Right lobe of liver (tissue), 6 donors: ENCODE data around the gene PRG2. TPM values are rescaled to one million over a fixed set of nuclear protein-coding genes. Genes with fewer than 3 reads are reported as not detected.

Experiments
- ATAC-seq, 4 donors: fragments of 200-7000 bp; cut with Tn5 transposase; one replicate each; pipeline ENCODE4 v1.9.1; 2020; ENCODE audit warnings: mild to moderate bottlenecking in 4 of 4, moderate library complexity in 4 of 4
- DNase-seq, 3 donors: peaks; one replicate each; pipeline ENCODE4 v3.0.0-alpha.2; 2020
- H3K27ac ChIP-seq, 3 donors: fragments of 200-600 bp; one replicate each; pipeline ENCODE4 v1.8.0; 2022
- H3K27me3 ChIP-seq, 2 donors: fragments of 200-600 bp; one replicate each; pipeline ENCODE4 v1.8.0; 2022
- H3K36me3 ChIP-seq, 4 donors: fragments of 200-600 bp; sonication (generic) in 1 of 4; one replicate each; pipeline versions ENCODE4 v1.5.1 to v1.8.0; 2017 to 2022; ENCODE audit warnings: control low read depth in 1 of 4
- H3K4me1 ChIP-seq, 4 donors: fragments of 200-600 bp; sonication (generic) in 1 of 4; one replicate each; pipeline versions ENCODE4 v1.5.1 to v1.8.0; 2017 to 2022; ENCODE audit warnings: control low read depth in 1 of 4
- H3K4me3 ChIP-seq, 3 donors: fragments of 200-600 bp; one replicate each; pipeline ENCODE4 v1.8.0; 2022
- H3K9me3 ChIP-seq, 4 donors: fragments of 200-600 bp; sonication (generic) in 1 of 4; one replicate each; pipeline versions ENCODE4 v1.5.1 to v1.8.0; 2017 to 2022; ENCODE audit warnings: control low read depth in 1 of 4
- POLR2A ChIP-seq: fragments of 450-650 bp; IDR thresholded peaks from one replicate; pipeline ENCODE4 v1.6.1; 2017; ENCODE audit warnings: antibody characterized with exemption, mild to moderate bottlenecking
- WGBS: methylation state at CpG from one replicate; pipeline ENCODE4 v1.1.6; 2018; ENCODE audit warnings: low coverage, low lambda C conversion rate; ENCODE audit not compliant: insufficient coverage; ENCODE audit errors: missing lambda C conversion rate; 5-methylcytosine and 5-hydroxymethylcytosine counted together
- intact Hi-C, 2 donors: fragments of 100-400 bp; cut with DNase I; formaldehyde crosslinking; loops; one replicate each; pipeline versions ENCODE4 v1.11.2 to v1.14.1; 2022
- total RNA-seq, 6 experiments: library from RNA; depleted of rRNA in 2 of 6; stranded (reverse); fragments of >200 nt in 2 of 6; fragmentation: NEBNext Ultra II Directional in 3 of 6; extraction: Animal tissue kit (Norgen Biotek cat#: 25700) in 3 of 6; gene quantifications; one replicate each; pipeline versions ENCODE4 v1.1.0 to v1.2.4, GENCODE V29; 2016 to 2023
- TF ChIP-seq, protein P1 (sequence below), 4 donors: fragments of 200-600 bp in 3 of 4; fragments of 450-650 bp in 1 of 4; IDR thresholded peaks; one replicate each; pipeline versions ENCODE4 v1.5.1 to v1.8.0; 2016 to 2022; ENCODE audit warnings: antibody characterized with exemption in 4 of 4, mild to moderate bottlenecking in 2 of 4
- donor health status: DM: no; HTN: yes; CAD: no.
- donor health status: DM: no; HTN: no; CAD: no.
- donor health status: DM: no; HTN: no; CAD: no.
- donor health status: DM: no; HTN: yes; CAD: no.
- donor health status: DM: no; HTN: yes; CAD: no.

The PRG2 gene
- total RNA-seq, 6 experiments from 2014 or later: 0.39 to 1.2 (median 0.86) TPM; not detected in 2

DNA sequence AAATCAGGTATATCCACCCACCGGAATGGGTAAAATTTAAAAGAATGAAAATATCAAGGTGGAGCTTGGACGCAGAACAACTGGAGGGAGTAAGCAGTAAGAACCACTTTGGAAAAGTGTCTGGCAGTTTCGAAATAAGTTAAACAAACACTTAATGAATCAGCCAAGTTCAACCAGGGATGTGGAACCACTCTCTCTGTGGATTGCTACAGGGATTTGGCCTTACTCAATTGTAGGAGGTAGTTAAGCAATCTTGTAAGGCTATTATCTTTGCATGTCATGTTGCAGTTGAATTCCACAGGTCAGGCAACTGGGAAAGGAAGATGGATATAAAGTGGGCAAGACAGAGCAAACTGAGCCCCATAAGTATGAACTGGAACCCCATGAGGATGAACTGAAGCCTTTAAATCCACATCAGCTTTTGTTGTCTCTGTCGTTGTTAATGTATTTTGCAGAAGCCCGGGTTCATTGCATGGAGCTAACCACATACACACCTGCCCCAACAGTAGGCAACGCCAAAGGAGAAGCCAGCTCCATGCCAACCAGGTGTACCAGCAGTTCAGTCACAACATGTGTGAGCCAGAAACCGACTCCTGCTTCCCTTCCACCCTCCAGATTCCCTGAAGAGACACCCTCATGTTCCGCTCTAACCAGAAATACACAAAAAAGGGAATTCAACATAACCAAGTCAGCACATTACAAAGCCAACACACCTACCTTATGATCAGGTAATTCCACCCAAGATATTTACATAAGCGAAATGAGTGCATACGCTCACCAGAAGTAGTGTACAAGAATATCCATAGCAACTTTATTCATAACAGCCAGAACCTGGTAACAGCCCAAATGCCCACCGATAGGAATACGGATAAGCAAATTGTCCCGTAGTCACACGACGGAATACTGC lies 44.4 kb upstream of the PRG2 start:
- 46% methylated on average over 13 of the region's 15 CpGs for WGBS
- Histone ChIP-seq H3K9me3 (no peaks in the 10 kb centered on the region), H3K4me1 (peaks cover 0 to 62% (median 20%) of the 10 kb centered on the region in 4 donors), H3K36me3 (no peaks in the 10 kb centered on the region), H3K4me3 (no peak overlapping the region), H3K27ac (peak overlapping the region; percentile 45 to 83 (median 66)), H3K27me3 (no peaks in the 10 kb centered on the region)
- TF ChIP-seq POLR2A: no peak
- TF ChIP-seq, protein P1, sequence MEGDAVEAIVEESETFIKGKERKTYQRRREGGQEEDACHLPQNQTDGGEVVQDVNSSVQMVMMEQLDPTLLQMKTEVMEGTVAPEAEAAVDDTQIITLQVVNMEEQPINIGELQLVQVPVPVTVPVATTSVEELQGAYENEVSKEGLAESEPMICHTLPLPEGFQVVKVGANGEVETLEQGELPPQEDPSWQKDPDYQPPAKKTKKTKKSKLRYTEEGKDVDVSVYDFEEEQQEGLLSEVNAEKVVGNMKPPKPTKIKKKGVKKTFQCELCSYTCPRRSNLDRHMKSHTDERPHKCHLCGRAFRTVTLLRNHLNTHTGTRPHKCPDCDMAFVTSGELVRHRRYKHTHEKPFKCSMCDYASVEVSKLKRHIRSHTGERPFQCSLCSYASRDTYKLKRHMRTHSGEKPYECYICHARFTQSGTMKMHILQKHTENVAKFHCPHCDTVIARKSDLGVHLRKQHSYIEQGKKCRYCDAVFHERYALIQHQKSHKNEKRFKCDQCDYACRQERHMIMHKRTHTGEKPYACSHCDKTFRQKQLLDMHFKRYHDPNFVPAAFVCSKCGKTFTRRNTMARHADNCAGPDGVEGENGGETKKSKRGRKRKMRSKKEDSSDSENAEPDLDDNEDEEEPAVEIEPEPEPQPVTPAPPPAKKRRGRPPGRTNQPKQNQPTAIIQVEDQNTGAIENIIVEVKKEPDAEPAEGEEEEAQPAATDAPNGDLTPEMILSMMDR (IDR thresholded peaks at IDR 0.05): no peak
- ATAC-seq: peak; percentile 47 to 75 (median 68)
- peak in 2 of 3 donors; percentile 45 to 63 for DNase-seq
- intact Hi-C loops: no loop called here

DNA sequence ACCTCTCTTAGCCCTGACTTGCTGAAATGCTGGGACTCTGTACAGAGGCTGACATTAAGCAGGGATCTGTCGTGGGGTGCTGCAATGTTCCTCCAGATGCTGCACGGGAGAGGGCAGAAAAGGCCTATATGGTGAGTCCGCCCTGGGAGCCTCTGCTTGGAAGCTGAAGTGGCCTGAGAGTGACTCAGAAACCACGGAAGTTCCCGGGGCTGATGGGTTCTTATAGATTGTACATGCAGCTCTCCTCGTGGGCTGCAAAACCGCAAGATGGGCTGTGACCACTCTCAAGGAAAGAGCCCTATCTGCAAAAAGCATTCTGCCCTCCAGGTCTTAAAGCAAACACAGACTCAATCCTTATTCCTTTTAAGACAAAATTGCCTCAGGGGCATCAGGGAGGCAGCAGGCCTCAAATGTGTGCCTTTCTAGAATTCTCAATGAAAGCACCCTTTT lies 42.3 kb upstream of the PRG2 start:
- Histone ChIP-seq H3K4me1 (peaks cover 0 to 67% (median 23%) of the 10 kb centered on the region in 4 donors), H3K27ac (peak overlapping the region in 1 of 3 donors; percentile 83), H3K27me3 (no peaks in the 10 kb centered on the region), H3K36me3 (no peaks in the 10 kb centered on the region), H3K9me3 (no peaks in the 10 kb centered on the region), H3K4me3 (no peak overlapping the region)
- peak in 1 of 3 donors; percentile 24 for DNase-seq
- intact Hi-C loops: no loop called here
- WGBS: 100% methylated on average over 1 of the region's 7 CpGs
- no peak for TF ChIP-seq POLR2A
- TF ChIP-seq, protein P1 (IDR thresholded peaks at IDR 0.05): no peak
- no peak for ATAC-seq

DNA sequence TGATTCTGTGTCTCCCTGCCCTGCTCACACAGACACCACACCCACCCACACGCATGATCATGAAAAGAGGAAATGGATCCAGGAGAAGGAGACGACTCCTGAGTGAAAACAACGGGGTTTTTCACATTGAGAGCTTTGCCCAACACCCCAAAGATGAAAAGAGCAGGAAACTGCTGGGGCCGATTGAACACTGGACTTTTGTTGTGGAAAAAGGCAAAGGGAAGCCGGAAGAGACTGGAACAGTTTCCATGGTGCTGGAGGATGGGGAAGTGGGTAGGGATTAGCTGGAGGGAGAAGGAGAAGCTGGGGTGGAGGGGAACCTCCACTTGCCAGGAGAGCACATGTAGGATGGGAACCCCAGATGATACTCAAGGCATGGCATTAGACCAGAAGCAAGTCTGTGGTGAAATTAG lies 41.7 kb upstream of the PRG2 start:
- Histone ChIP-seq H3K27ac (peak overlapping the region in 1 of 3 donors; percentile 31), H3K36me3 (no peaks in the 10 kb centered on the region), H3K27me3 (no peaks in the 10 kb centered on the region), H3K4me1 (peaks cover 0 to 67% (median 25%) of the 10 kb centered on the region in 4 donors), H3K4me3 (no peak overlapping the region), H3K9me3 (no peaks in the 10 kb centered on the region)
- DNase-seq: peak in 1 of 3 donors; percentile 1
- WGBS: 51% methylated on average over 5 of the region's 5 CpGs
- ATAC-seq: no peak
- TF ChIP-seq POLR2A: no peak
- TF ChIP-seq, protein P1 (IDR thresholded peaks at IDR 0.05): no peak
- intact Hi-C loops: no loop called here

DNA sequence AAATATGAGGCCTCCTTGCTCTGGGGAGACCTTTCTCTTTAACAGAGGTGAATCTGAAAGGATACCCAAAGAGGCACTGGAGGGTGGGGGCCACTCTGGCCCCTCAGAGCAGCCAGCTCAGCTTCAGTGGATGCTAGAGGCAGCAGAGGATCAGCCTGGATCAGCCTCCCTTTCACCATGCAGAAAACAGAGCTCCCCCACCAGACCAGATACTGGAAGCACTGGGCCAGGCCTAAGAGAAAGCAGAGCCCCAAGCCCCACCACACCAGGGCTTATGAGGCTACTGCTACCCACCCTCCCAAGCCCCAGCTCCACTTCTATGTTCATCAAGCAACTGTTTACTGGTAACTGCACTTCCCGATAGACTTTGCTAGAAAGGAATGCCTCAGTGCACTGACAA lies 40.5 kb upstream of the PRG2 start:
- peak overlapping the region; percentile 59 to 99 (median 75) for H3K27ac ChIP-seq
- H3K36me3 ChIP-seq: no peaks in the 10 kb centered on the region
- H3K4me1 ChIP-seq: peaks cover 0 to 75% (median 26%) of the 10 kb centered on the region in 4 donors
- intact Hi-C loops: no loop called here
- H3K9me3 ChIP-seq: no peaks in the 10 kb centered on the region
- 80% methylated on average over 1 of the region's 1 CpG for WGBS
- no peaks in the 10 kb centered on the region for H3K27me3 ChIP-seq
- ATAC-seq: no peak
- H3K4me3 ChIP-seq: no peak overlapping the region
- TF ChIP-seq POLR2A: no peak
- TF ChIP-seq, protein P1 (IDR thresholded peaks at IDR 0.05): no peak
- peak in 1 of 3 donors; percentile 40 for DNase-seq
